Stimulated activated effector memory CD8-positive, alpha-beta T cell treated with anti-CD3 and anti-CD28 coated beads, Interleukin-12 subunit alpha, Interleukin-12 subunit beta, amount 100 ng/mL, for 72 hours (primary cell): ENCODE results near the gene GRID1.
A peak's percentile ranks its signal among the peaks of the same experiment; 100 is the strongest.
"Not testable (repeated sequence)": the region's sequence is repeated elsewhere in the genome, so short reads cannot be mapped to it uniquely, and the experiment has no call there.

Experiments used
- ATAC-seq: fragments of 150-1000 bp; cut with Tn5 transposase; 2 replicates; pipeline ENCODE4 v1.10.0; 2021
- DNase-seq, 2 donors: peaks; one replicate each; pipeline ENCODE4 v3.0.0; 2021 to 2022; ENCODE audit warnings: low spot score in 2 of 2
- H3K27ac Mint-ChIP-seq: one replicate; pipeline ENCODE4 v1.8.0; 2022; ENCODE audit warnings: mild to moderate bottlenecking, mixed read lengths
- H3K36me3 Mint-ChIP-seq: one replicate; pipeline ENCODE4 v1.8.0; 2022; ENCODE audit warnings: mild to moderate bottlenecking, mixed read lengths
- H3K4me1 Mint-ChIP-seq: one replicate; pipeline ENCODE4 v1.8.0; 2022; ENCODE audit warnings: mixed read lengths
- H3K4me3 Mint-ChIP-seq: one replicate; pipeline ENCODE4 v1.8.0; 2022; ENCODE audit warnings: mild to moderate bottlenecking, mixed read lengths
- H3K9me3 Mint-ChIP-seq: one replicate; pipeline ENCODE4 v1.8.0; 2022; ENCODE audit warnings: mixed read lengths

The GRID1 gene

GRCh38 chr10:85764108-85764507 lies 602.5 kb downstream of the GRID1 start:
- Mint-ChIP-seq H3K36me3 (no peaks in the 10 kb centered on the region), H3K9me3 (peaks cover 5% of the 10 kb centered on the region), H3K27ac (no peak overlapping the region), H3K4me1 (no peaks in the 10 kb centered on the region), H3K4me3 (no peak overlapping the region)
- ATAC-seq (no peak), DNase-seq (no peak)

- Mint-ChIP-seq H3K9me3 (no peaks in the 10 kb centered on the region), H3K27ac (no peak overlapping the region)
Measured at GRCh38 chr10:85761906-85762445, 604.6 kb downstream of the GRID1 start.

GRCh38 chr10:85741626-85742300 lies 624.8 kb downstream of the GRID1 start:
- Mint-ChIP-seq H3K36me3 (no peaks in the 10 kb centered on the region), H3K9me3 (no peaks in the 10 kb centered on the region)

More at GRCh38 chr10:85761906-85762445, 604.6 kb downstream of the GRID1 start:
- DNase-seq (no peak), ATAC-seq (no peak)
- no peaks in the 10 kb centered on the region for H3K4me1 Mint-ChIP-seq
- no peak overlapping the region for H3K4me3 Mint-ChIP-seq
- no peaks in the 10 kb centered on the region for H3K36me3 Mint-ChIP-seq

GRCh38 chr10:85735997-85736396 lies 630.6 kb downstream of the GRID1 start:
- Mint-ChIP-seq H3K9me3 (peaks cover 3% of the 10 kb centered on the region), H3K27ac (no peak overlapping the region), H3K36me3 (no peaks in the 10 kb centered on the region), H3K4me1 (no peaks in the 10 kb centered on the region), H3K4me3 (no peak overlapping the region)
- ATAC-seq (no peak), DNase-seq (no peak)

More at GRCh38 chr10:85741626-85742300, 624.8 kb downstream of the GRID1 start:
- ATAC-seq (no peak), DNase-seq (no peak)
- Mint-ChIP-seq H3K4me3 (peak overlapping the region; percentile 15), H3K27ac (peak overlapping the region; percentile 1), H3K4me1 (peaks cover 12% of the 10 kb centered on the region)

GRCh38 chr10:85734791-85735190 lies 631.8 kb downstream of the GRID1 start:
- Mint-ChIP-seq H3K36me3 (no peaks in the 10 kb centered on the region), H3K27ac (no peak overlapping the region), H3K4me1 (no peaks in the 10 kb centered on the region), H3K4me3 (no peak overlapping the region), H3K9me3 (peaks cover 3% of the 10 kb centered on the region)
- DNase-seq (no peak), ATAC-seq (no peak)

- no peak overlapping the region for H3K27ac Mint-ChIP-seq
- DNase-seq (no peak), ATAC-seq (peak; percentile 36)
- H3K4me3 Mint-ChIP-seq, result no peak overlapping the region
- H3K36me3 Mint-ChIP-seq, result no peaks in the 10 kb centered on the region
- no peaks in the 10 kb centered on the region for H3K4me1 Mint-ChIP-seq
- peaks cover 6% of the 10 kb centered on the region for H3K9me3 Mint-ChIP-seq
Measured at GRCh38 chr10:85724215-85724614, 642.4 kb downstream of the GRID1 start.

- Mint-ChIP-seq H3K4me1 (no peaks in the 10 kb centered on the region), H3K27ac (no peak overlapping the region), H3K4me3 (no peak overlapping the region), H3K36me3 (no peaks in the 10 kb centered on the region), H3K9me3 (peaks cover 3% of the 10 kb centered on the region)
- DNase-seq (no peak), ATAC-seq (no peak)
Measured at GRCh38 chr10:85720931-85721590, 645.5 kb downstream of the GRID1 start.

- peaks cover 3% of the 10 kb centered on the region for H3K9me3 Mint-ChIP-seq
- H3K4me3 Mint-ChIP-seq, result no peak overlapping the region
- no peaks in the 10 kb centered on the region for H3K4me1 Mint-ChIP-seq
- no peak overlapping the region for H3K27ac Mint-ChIP-seq
- no peak for DNase-seq
- no peak for ATAC-seq
- no peaks in the 10 kb centered on the region for H3K36me3 Mint-ChIP-seq
Measured at GRCh38 chr10:85719408-85719807, 647.2 kb downstream of the GRID1 start.

GRCh38 chr10:85713885-85714284 lies 652.7 kb downstream of the GRID1 start:
- no peak overlapping the region for H3K27ac Mint-ChIP-seq
- DNase-seq (no peak), ATAC-seq (no peak)
- H3K36me3 Mint-ChIP-seq, result no peaks in the 10 kb centered on the region
- H3K9me3 Mint-ChIP-seq, result peaks cover 6% of the 10 kb centered on the region
- no peak overlapping the region for H3K4me3 Mint-ChIP-seq
- no peaks in the 10 kb centered on the region for H3K4me1 Mint-ChIP-seq

GRCh38 chr10:85702768-85703167 lies 663.8 kb downstream of the GRID1 start:
- H3K36me3 Mint-ChIP-seq, result no peaks in the 10 kb centered on the region
- ATAC-seq (no peak), DNase-seq (no peak)
- peaks cover 4% of the 10 kb centered on the region for H3K9me3 Mint-ChIP-seq
- H3K27ac Mint-ChIP-seq, result no peak overlapping the region
- H3K4me1 Mint-ChIP-seq, result no peaks in the 10 kb centered on the region
- no peak overlapping the region for H3K4me3 Mint-ChIP-seq

GRCh38 chr10:85699066-85699465 lies 667.5 kb downstream of the GRID1 start:
- not testable (repeated sequence) for H3K27ac Mint-ChIP-seq, H3K4me3 Mint-ChIP-seq, H3K36me3 Mint-ChIP-seq, ATAC-seq, H3K9me3 Mint-ChIP-seq, H3K4me1 Mint-ChIP-seq, DNase-seq

GRCh38 chr10:85696893-85697292 lies 669.7 kb downstream of the GRID1 start:
- DNase-seq (no peak), ATAC-seq (no peak)
- Mint-ChIP-seq H3K4me3 (no peak overlapping the region), H3K4me1 (no peaks in the 10 kb centered on the region), H3K36me3 (no peaks in the 10 kb centered on the region), H3K27ac (no peak overlapping the region), H3K9me3 (peaks cover 2% of the 10 kb centered on the region)

- DNase-seq (no peak), ATAC-seq (no peak)
- H3K4me3 Mint-ChIP-seq, result no peak overlapping the region
- H3K9me3 Mint-ChIP-seq, result no peaks in the 10 kb centered on the region
- no peak overlapping the region for H3K27ac Mint-ChIP-seq
- H3K36me3 Mint-ChIP-seq, result no peaks in the 10 kb centered on the region
- H3K4me1 Mint-ChIP-seq, result no peaks in the 10 kb centered on the region
Measured at GRCh38 chr10:85682621-85683020, 684.0 kb downstream of the GRID1 start.

- no peak for ATAC-seq
- Mint-ChIP-seq H3K27ac (no peak overlapping the region), H3K36me3 (no peaks in the 10 kb centered on the region), H3K4me1 (no peaks in the 10 kb centered on the region), H3K4me3 (no peak overlapping the region), H3K9me3 (no peaks in the 10 kb centered on the region)
- DNase-seq, result no peak
Measured at GRCh38 chr10:85679710-85680109, 686.9 kb downstream of the GRID1 start.

- no peaks in the 10 kb centered on the region for H3K9me3 Mint-ChIP-seq
Measured at GRCh38 chr10:85679061-85679460, 687.5 kb downstream of the GRID1 start.

GRCh38 chr10:85674851-85675250 lies 691.7 kb downstream of the GRID1 start:
- no peak overlapping the region for H3K27ac Mint-ChIP-seq
- no peaks in the 10 kb centered on the region for H3K36me3 Mint-ChIP-seq
- H3K4me1 Mint-ChIP-seq, result no peaks in the 10 kb centered on the region
- ATAC-seq, result no peak
- peaks cover 5% of the 10 kb centered on the region for H3K9me3 Mint-ChIP-seq
- no peak overlapping the region for H3K4me3 Mint-ChIP-seq
- no peak for DNase-seq

More at GRCh38 chr10:85679061-85679460, 687.5 kb downstream of the GRID1 start:
- ATAC-seq, result no peak
- Mint-ChIP-seq H3K27ac (no peak overlapping the region), H3K4me3 (no peak overlapping the region), H3K36me3 (no peaks in the 10 kb centered on the region), H3K4me1 (no peaks in the 10 kb centered on the region)
- DNase-seq, result no peak
